Subcutaneous adipose tissue (tissue), 4 donors: ENCODE results near the gene NR3C1. TPM values are rescaled to one million over a fixed set of nuclear protein-coding genes. Genes with fewer than 3 reads are reported as not detected.

Source experiments
- CTCF ChIP-seq: fragments of 450-650 bp; IDR thresholded peaks from one replicate; pipeline ENCODE4 v1.5.1; 2016; ENCODE audit warnings: low read depth, mild to moderate bottlenecking, control low read depth, antibody characterized with exemption, moderate library complexity
- small RNA-seq: library from RNA; depleted of rRNA; stranded (forward); fragments of <200 nt; gene quantifications from one replicate; pipeline ENCODE3, GENCODE V24; 2016
- total RNA-seq, 4 donors: library from RNA; depleted of rRNA; stranded (reverse); fragments of >200 nt; gene quantifications; one replicate each; pipeline ENCODE4 v1.1.0, GENCODE V29; 2016

The NR3C1 gene
- total RNA-seq, 4 donors from 2014 or later, result 86.2 to 174 (median 95.1) TPM

GRCh38 chr5:143228597-143229293 lies 174.7 kb downstream of the NR3C1 start:
- TF ChIP-seq CTCF, result no peak

Small RNA genes within 50 kb of the gene (small RNA-seq; reads per million reads assigned to genes)
- gene AC091925.2, result not detected
